ENCODE measurements around the gene MYZAP. TPM values are rescaled to one million over a fixed set of nuclear protein-coding genes. Genes with fewer than 3 reads are reported as not detected.

Gene MYZAP
- total and polyA plus RNA-seq, 2 experiments from 2014 or later = 143 to 175 TPM

DNA sequence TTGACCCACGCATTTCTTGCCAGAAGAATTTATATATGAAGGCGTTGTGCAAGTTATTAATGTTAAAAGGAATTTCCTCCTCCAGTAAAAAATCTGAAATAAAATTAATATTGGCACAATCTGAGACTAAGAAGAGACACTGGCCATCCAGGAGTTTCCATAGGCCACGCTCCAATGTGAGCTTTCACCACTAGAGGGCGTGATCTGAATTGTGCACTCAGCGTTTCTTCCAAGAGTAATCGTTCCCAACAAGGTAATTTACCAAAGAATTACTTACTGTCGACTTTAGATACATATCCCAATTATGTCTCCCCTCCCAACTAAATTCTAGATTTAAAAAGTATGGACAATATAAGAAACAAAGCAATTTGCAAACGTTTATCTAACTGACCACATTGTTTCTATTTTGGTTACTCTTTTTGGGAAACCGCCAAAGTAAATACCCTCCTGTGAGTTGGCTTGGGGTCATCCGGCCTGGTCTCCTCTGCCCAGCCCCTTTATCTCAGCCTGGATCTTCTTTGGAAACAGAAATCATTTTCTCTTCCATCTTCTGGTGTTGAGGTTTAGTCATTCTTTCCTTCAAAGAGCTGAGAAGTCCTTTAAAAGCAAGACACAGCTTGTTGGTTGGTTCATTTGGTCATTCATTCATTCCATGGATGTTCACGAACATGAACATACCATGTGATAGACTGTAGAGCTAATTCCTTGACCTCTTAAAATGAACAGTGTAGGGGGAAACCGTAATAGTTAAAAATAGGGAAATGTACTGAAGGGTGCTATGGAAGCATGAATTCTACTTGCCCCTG is 141.0 kb downstream of the MYZAP start:
- no peaks in the 10 kb centered on the region for H3K4me1 ChIP-seq (ENCODE audit: low read depth)
- H3K4me3 ChIP-seq = no peak overlapping the region
- peak; percentile 74 to 76 for DNase-seq (ENCODE audit: low read depth in 1 of 2, low spot score in 1 of 2)
- no peaks in the 10 kb centered on the region for H3K9me3 ChIP-seq (ENCODE audit: low read depth)
- no peak overlapping the region for H3K27ac ChIP-seq
- H3K27me3 ChIP-seq = no peaks in the 10 kb centered on the region
- TF ChIP-seq, protein P1, sequence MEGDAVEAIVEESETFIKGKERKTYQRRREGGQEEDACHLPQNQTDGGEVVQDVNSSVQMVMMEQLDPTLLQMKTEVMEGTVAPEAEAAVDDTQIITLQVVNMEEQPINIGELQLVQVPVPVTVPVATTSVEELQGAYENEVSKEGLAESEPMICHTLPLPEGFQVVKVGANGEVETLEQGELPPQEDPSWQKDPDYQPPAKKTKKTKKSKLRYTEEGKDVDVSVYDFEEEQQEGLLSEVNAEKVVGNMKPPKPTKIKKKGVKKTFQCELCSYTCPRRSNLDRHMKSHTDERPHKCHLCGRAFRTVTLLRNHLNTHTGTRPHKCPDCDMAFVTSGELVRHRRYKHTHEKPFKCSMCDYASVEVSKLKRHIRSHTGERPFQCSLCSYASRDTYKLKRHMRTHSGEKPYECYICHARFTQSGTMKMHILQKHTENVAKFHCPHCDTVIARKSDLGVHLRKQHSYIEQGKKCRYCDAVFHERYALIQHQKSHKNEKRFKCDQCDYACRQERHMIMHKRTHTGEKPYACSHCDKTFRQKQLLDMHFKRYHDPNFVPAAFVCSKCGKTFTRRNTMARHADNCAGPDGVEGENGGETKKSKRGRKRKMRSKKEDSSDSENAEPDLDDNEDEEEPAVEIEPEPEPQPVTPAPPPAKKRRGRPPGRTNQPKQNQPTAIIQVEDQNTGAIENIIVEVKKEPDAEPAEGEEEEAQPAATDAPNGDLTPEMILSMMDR (IDR thresholded peaks at IDR 0.05; ENCODE audit: low read depth, low read length) = peak; percentile 90
- H3K36me3 ChIP-seq = no peaks in the 10 kb centered on the region

DNA sequence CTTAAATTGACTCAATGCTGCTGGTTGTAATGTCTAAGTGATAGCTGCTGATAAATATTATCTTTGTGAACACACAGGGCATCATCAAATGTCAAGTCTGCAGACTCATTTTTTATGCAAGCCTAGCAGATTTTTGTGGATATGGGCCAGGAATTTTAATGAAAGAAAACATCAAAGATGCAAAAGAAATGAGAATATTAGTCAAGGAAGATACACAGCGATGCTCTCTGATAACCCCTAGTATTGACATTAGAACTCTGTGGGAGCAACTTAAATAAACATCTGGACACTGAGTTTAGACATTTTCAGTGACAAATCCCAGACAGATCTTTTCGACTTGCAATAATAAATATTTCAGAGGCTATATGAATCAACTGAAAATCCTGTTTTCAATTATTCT is 143.2 kb downstream of the MYZAP start:
- H3K4me1 ChIP-seq (ENCODE audit: low read depth) = no peaks in the 10 kb centered on the region
- no peaks in the 10 kb centered on the region for H3K36me3 ChIP-seq
- no peak for DNase-seq (ENCODE audit: low read depth in 1 of 2, low spot score in 1 of 2)
- no peak overlapping the region for H3K4me3 ChIP-seq
- H3K27ac ChIP-seq = no peak overlapping the region
- no peaks in the 10 kb centered on the region for H3K9me3 ChIP-seq (ENCODE audit: low read depth)
- H3K27me3 ChIP-seq = no peaks in the 10 kb centered on the region
- TF ChIP-seq, protein P1 (IDR thresholded peaks at IDR 0.05; ENCODE audit: low read depth, low read length) = no peak

Other genes with a start within 250 kb of the MYZAP start
- gene CGNL1, start 215.4 kb upstream of the MYZAP start, total RNA-seq = 97.4 and 134 TPM in 2 replicates
- gene CGNL1, start 215.4 kb upstream of the MYZAP start, polyA plus RNA-seq = 62.9 and 75.4 TPM in 2 replicates
- gene POLR2M, start 114.8 kb downstream of the MYZAP start, total RNA-seq = 222 and 225 TPM in 2 replicates
- gene POLR2M, start 114.8 kb downstream of the MYZAP start, polyA plus RNA-seq = 24.9 and 29.5 TPM in 2 replicates

All from cardiac muscle cell (in vitro differentiated cells and primary cell).